COLO668 (cell line): Measurements from ENCODE around the gene NDNF.
A peak's percentile ranks its signal among the peaks of the same experiment; 100 is the strongest.

ENCODE experiments used
- DNase-seq: peaks from one replicate; lab custom pipeline; 2025; ENCODE audit not compliant: unreplicated experiment; lab: John Stamatoyannopoulos, UW

The NDNF gene

GRCh38 chr4:121072224-121073003 lies at the start of gene NDNF:
TSS of gene NDNF (minus strand) at chr4:121072535. CDS start at chr4:121045837, 26,698 bp downstream.
- DNase-seq: peak; percentile 76

GRCh38 chr4:121119715-121120114 lies 47.4 kb upstream of the NDNF start:
- DNase-seq: no peak

GRCh38 chr4:121118344-121118743 lies 46.0 kb upstream of the NDNF start:
- DNase-seq: no peak

GRCh38 chr4:121114756-121115155 lies 42.4 kb upstream of the NDNF start:
- DNase-seq: no peak

- DNase-seq: no peak
These were observed 40.2 kb upstream of the NDNF start for GRCh38 chr4:121112530-121112929.

GRCh38 chr4:121108557-121108956 lies 36.2 kb upstream of the NDNF start:
- peak; percentile 5 for DNase-seq

GRCh38 chr4:121107507-121107906 lies 35.2 kb upstream of the NDNF start:
- DNase-seq: no peak

GRCh38 chr4:121100093-121100775 lies 27.9 kb upstream of the NDNF start:
- DNase-seq: no peak

GRCh38 chr4:121098266-121098665 lies 25.9 kb upstream of the NDNF start:
- DNase-seq: no peak

- DNase-seq: no peak
These were observed 24.3 kb upstream of the NDNF start for GRCh38 chr4:121096629-121097028.

- DNase-seq: no peak
These were observed 23.9 kb upstream of the NDNF start for GRCh38 chr4:121096191-121096590.

GRCh38 chr4:121094297-121094966 lies 22.1 kb upstream of the NDNF start:
- no peak for DNase-seq

- no peak for DNase-seq
These were observed 20.9 kb upstream of the NDNF start for GRCh38 chr4:121093261-121093660.

- no peak for DNase-seq
These were observed 19.6 kb upstream of the NDNF start for GRCh38 chr4:121091941-121092340.

- DNase-seq: no peak
These were observed 16.5 kb upstream of the NDNF start for GRCh38 chr4:121088867-121089266.

GRCh38 chr4:121079376-121079775 lies 7.0 kb upstream of the NDNF start:
- no peak for DNase-seq

GRCh38 chr4:121077496-121077895 lies 5.2 kb upstream of the NDNF start:
- peak; percentile 25 for DNase-seq

- DNase-seq: no peak
These were observed 4.1 kb upstream of the NDNF start for GRCh38 chr4:121076416-121076815.

GRCh38 chr4:121073672-121074381 lies 1.5 kb upstream of the NDNF start:
- no peak for DNase-seq

GRCh38 chr4:121073004-121073435 lies 685 bp upstream of the NDNF start:
- peak; percentile 22 for DNase-seq

- no peak for DNase-seq
These were observed 603 bp downstream of the NDNF start for GRCh38 chr4:121071640-121072223.
